ENCODE results near the gene PLA2G12A.

DNA sequence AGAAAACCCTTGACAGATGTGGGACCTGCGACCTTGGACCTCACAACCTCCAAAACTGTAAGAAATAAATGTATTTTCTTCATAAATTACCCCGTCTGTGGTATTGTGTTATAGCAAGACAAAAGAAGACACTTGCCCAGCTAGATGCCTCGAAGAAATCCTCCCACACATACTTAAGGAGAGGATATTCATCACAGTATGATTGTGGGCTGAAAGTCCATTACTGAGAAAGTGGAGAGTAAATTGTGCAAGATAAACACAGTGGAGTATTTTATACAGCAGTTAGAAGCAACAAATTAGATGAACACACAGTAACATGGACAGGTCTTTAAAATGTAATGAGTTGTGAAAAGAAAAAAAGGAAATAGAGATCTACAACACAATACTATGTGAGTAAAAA, 25.8 kb upstream of the PLA2G12A start:
- TF ChIP-seq TAF1 (IDR thresholded peaks at IDR 0.05; ENCODE audit: borderline replicate concordance, insufficient read depth, low read length) (no peak), POLR2AphosphoS5 (IDR thresholded peaks at IDR 0.05; ENCODE audit: low read depth, low read length) (no peak), SIN3A (IDR thresholded peaks at IDR 0.05; ENCODE audit: borderline replicate concordance, insufficient read depth, low read length) (no peak), FOXP2 (optimal IDR thresholded peaks at IDR 0.05; ENCODE audit: borderline replicate concordance, extremely low read depth, extremely low read length, insufficient read depth) (no peak)
- TF ChIP-seq, protein P1, sequence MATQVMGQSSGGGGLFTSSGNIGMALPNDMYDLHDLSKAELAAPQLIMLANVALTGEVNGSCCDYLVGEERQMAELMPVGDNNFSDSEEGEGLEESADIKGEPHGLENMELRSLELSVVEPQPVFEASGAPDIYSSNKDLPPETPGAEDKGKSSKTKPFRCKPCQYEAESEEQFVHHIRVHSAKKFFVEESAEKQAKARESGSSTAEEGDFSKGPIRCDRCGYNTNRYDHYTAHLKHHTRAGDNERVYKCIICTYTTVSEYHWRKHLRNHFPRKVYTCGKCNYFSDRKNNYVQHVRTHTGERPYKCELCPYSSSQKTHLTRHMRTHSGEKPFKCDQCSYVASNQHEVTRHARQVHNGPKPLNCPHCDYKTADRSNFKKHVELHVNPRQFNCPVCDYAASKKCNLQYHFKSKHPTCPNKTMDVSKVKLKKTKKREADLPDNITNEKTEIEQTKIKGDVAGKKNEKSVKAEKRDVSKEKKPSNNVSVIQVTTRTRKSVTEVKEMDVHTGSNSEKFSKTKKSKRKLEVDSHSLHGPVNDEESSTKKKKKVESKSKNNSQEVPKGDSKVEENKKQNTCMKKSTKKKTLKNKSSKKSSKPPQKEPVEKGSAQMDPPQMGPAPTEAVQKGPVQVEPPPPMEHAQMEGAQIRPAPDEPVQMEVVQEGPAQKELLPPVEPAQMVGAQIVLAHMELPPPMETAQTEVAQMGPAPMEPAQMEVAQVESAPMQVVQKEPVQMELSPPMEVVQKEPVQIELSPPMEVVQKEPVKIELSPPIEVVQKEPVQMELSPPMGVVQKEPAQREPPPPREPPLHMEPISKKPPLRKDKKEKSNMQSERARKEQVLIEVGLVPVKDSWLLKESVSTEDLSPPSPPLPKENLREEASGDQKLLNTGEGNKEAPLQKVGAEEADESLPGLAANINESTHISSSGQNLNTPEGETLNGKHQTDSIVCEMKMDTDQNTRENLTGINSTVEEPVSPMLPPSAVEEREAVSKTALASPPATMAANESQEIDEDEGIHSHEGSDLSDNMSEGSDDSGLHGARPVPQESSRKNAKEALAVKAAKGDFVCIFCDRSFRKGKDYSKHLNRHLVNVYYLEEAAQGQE (IDR thresholded peaks at IDR 0.05; ENCODE audit: insufficient read depth in 1 of 2, low read depth in 2 of 2, low read length in 2 of 2) = no peak

Data from PFSK-1 (cell line).